Glomerular visceral epithelial cell (primary cell): ENCODE data around the gene UPK1A.
"Not testable (repeated sequence)": the region's sequence is repeated elsewhere in the genome, so short reads cannot be mapped to it uniquely, and the experiment has no call there.

Experiments
- DNase-seq: peaks from one replicate; pipeline ENCODE4 v3.0.0-alpha.2; 2016; ENCODE audit errors: extremely low spot score

The UPK1A gene

GRCh38 chr19:35644987-35645679 is 21.2 kb upstream of the UPK1A start:
- no peak for DNase-seq

GRCh38 chr19:35645680-35646511 is 20.4 kb upstream of the UPK1A start:
- no peak for DNase-seq

GRCh38 chr19:35648017-35648961 is 18.0 kb upstream of the UPK1A start, which contains the start of gene COX6B1:
Gene COX6B1, plus strand, starts transcription at chr19:35648323. Its CDS starts 2,921 bp downstream, at chr19:35651244.
- DNase-seq, result peak; percentile 97

GRCh38 chr19:35650581-35650980 is 15.7 kb upstream of the UPK1A start:
- no peak for DNase-seq

GRCh38 chr19:35654828-35655227 is 11.5 kb upstream of the UPK1A start:
- DNase-seq, result not testable (repeated sequence)

GRCh38 chr19:35655600-35655999 is 10.7 kb upstream of the UPK1A start:
- no peak for DNase-seq

GRCh38 chr19:35656700-35657099 is 9.6 kb upstream of the UPK1A start:
- DNase-seq, result no peak

GRCh38 chr19:35657904-35658700 is 8.2 kb upstream of the UPK1A start:
- DNase-seq, result no peak

GRCh38 chr19:35661995-35662340 is 4.3 kb upstream of the UPK1A start:
- DNase-seq, result no peak

GRCh38 chr19:35663981-35664380 is 2.3 kb upstream of the UPK1A start:
- DNase-seq, result no peak

- DNase-seq, result no peak
These were observed 1.2 kb upstream of the UPK1A start for GRCh38 chr19:35665157-35665556.

- DNase-seq, result no peak
These were observed 713 bp upstream of the UPK1A start for GRCh38 chr19:35665604-35666003.

GRCh38 chr19:35669566-35669965 is 3.2 kb downstream of the UPK1A start:
- no peak for DNase-seq

GRCh38 chr19:35669974-35670373 is 3.7 kb downstream of the UPK1A start:
- DNase-seq, result no peak

GRCh38 chr19:35670686-35671085 is 4.4 kb downstream of the UPK1A start:
- DNase-seq, result no peak

- no peak for DNase-seq
These were observed 5.5 kb downstream of the UPK1A start for GRCh38 chr19:35671818-35672217.

- peak; percentile 84 for DNase-seq
These were observed 6.9 kb downstream of the UPK1A start for GRCh38 chr19:35673121-35673804.

- DNase-seq, result no peak
These were observed 9.3 kb downstream of the UPK1A start for GRCh38 chr19:35675589-35676140.

- DNase-seq, result peak; percentile 23
These were observed 23.5 kb downstream of the UPK1A start for GRCh38 chr19:35689836-35690235.

GRCh38 chr19:35691106-35691505 is 24.8 kb downstream of the UPK1A start:
- not testable (repeated sequence) for DNase-seq
